KMS-11 (cell line): ENCODE results near the gene GTSE1.
A peak's percentile ranks its signal among the peaks of the same experiment; 100 is the strongest.

Experiments used
- H2AFZ ChIP-seq: fragments of 200-600 bp; sonication (generic); 2 replicates; pipeline ENCODE4 v1.6.1; 2016; ENCODE audit warnings: antibody characterized with exemption, mixed run types, low read depth
- H3K27ac ChIP-seq: fragments of 200-600 bp; sonication (generic); 2 replicates; pipeline ENCODE4 v1.6.1; 2016; ENCODE audit warnings: mild to moderate bottlenecking, mixed run types
- H3K27me3 ChIP-seq: fragments of 200-600 bp; sonication (generic); 2 replicates; pipeline ENCODE4 v1.6.1; 2017; ENCODE audit warnings: mild to moderate bottlenecking, low read depth, mixed run types, moderate library complexity; ENCODE audit not compliant: insufficient read depth
- H3K36me3 ChIP-seq: fragments of 200-600 bp; sonication (generic); 2 replicates; pipeline ENCODE4 v1.6.1; 2017; ENCODE audit warnings: mild to moderate bottlenecking, mixed run types; ENCODE audit not compliant: insufficient read depth
- H3K4me1 ChIP-seq: fragments of 200-600 bp; sonication (generic); 2 replicates; pipeline ENCODE4 v1.6.1; 2016; ENCODE audit warnings: mild to moderate bottlenecking, low read depth, mixed run types; ENCODE audit not compliant: poor library complexity, severe bottlenecking
- H3K4me2 ChIP-seq: fragments of 200-600 bp; sonication (generic); 2 replicates; pipeline ENCODE4 v1.7.0; 2016; ENCODE audit warnings: mild to moderate bottlenecking, mixed run types
- H3K4me3 ChIP-seq: fragments of 200-600 bp; sonication (generic); IDR thresholded peaks from 2 replicates; pipeline ENCODE4 v1.6.1; 2017; ENCODE audit warnings: low read depth, low read length, mixed read lengths; ENCODE audit not compliant: insufficient read depth
- H3K79me2 ChIP-seq: fragments of 200-600 bp; sonication (generic); 2 replicates; pipeline ENCODE4 v1.6.1; 2016; ENCODE audit warnings: low read depth, mixed run types; ENCODE audit not compliant: insufficient read depth
- H3K9ac ChIP-seq: fragments of 200-600 bp; sonication (generic); 2 replicates; pipeline ENCODE4 v1.6.1; 2016; ENCODE audit warnings: mild to moderate bottlenecking, mixed run types
- H4K20me1 ChIP-seq: fragments of 200-600 bp; sonication (generic); 2 replicates; pipeline ENCODE4 v1.6.1; 2016; ENCODE audit warnings: mild to moderate bottlenecking, mixed run types; ENCODE audit not compliant: insufficient read depth
- TF ChIP-seq, protein P1 (sequence below): fragments of 200-600 bp; sonication (generic); conservative IDR thresholded peaks from 2 replicates; pipeline ENCODE4 v1.6.1; 2017; ENCODE audit warnings: low read depth, mild to moderate bottlenecking, antibody characterized with exemption, low read length, moderate library complexity, mixed read lengths

The GTSE1 gene

GRCh38 chr22:46331496-46331895 lies 34.8 kb downstream of the GTSE1 start:
- Histone ChIP-seq H3K4me2 (no peak overlapping the region), H2AFZ (no peak overlapping the region), H3K27ac (no peak overlapping the region), H3K4me3 (no peak overlapping the region), H3K27me3 (no peaks in the 10 kb centered on the region), H3K79me2 (peaks cover 8% of the 10 kb centered on the region), H3K4me1 (peaks cover 19% of the 10 kb centered on the region), H4K20me1 (no peaks in the 10 kb centered on the region), H3K36me3 (no peaks in the 10 kb centered on the region; the same call in 1 of the 2 replicates), H3K9ac (no peak overlapping the region)
- TF ChIP-seq, protein P1, sequence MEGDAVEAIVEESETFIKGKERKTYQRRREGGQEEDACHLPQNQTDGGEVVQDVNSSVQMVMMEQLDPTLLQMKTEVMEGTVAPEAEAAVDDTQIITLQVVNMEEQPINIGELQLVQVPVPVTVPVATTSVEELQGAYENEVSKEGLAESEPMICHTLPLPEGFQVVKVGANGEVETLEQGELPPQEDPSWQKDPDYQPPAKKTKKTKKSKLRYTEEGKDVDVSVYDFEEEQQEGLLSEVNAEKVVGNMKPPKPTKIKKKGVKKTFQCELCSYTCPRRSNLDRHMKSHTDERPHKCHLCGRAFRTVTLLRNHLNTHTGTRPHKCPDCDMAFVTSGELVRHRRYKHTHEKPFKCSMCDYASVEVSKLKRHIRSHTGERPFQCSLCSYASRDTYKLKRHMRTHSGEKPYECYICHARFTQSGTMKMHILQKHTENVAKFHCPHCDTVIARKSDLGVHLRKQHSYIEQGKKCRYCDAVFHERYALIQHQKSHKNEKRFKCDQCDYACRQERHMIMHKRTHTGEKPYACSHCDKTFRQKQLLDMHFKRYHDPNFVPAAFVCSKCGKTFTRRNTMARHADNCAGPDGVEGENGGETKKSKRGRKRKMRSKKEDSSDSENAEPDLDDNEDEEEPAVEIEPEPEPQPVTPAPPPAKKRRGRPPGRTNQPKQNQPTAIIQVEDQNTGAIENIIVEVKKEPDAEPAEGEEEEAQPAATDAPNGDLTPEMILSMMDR, result no peak

- Histone ChIP-seq H3K27ac (peak within 1 kb of the TSS; percentile 40), H3K79me2 (peaks cover 26% of the 10 kb centered on the region), H3K36me3 (no peaks in the 10 kb centered on the region), H3K4me3 (no peak within 1 kb of the TSS), H3K4me1 (peaks cover 26% of the 10 kb centered on the region), H3K27me3 (no peaks in the 10 kb centered on the region), H4K20me1 (no peaks in the 10 kb centered on the region), H3K4me2 (peak within 1 kb of the TSS; percentile 93), H3K9ac (peak within 1 kb of the TSS; percentile 59; the same call in 1 of the 2 replicates), H2AFZ (peak within 1 kb of the TSS; percentile 78)
- TF ChIP-seq, protein P1, result no peak
Observed at GRCh38 chr22:46335201-46336118, 38.8 kb downstream of the GTSE1 start, which contains the start of gene TRMU. TSS of gene TRMU (plus strand) at chr22:46335714. CDS start at chr22:46335765, 51 bp downstream.

DNA sequence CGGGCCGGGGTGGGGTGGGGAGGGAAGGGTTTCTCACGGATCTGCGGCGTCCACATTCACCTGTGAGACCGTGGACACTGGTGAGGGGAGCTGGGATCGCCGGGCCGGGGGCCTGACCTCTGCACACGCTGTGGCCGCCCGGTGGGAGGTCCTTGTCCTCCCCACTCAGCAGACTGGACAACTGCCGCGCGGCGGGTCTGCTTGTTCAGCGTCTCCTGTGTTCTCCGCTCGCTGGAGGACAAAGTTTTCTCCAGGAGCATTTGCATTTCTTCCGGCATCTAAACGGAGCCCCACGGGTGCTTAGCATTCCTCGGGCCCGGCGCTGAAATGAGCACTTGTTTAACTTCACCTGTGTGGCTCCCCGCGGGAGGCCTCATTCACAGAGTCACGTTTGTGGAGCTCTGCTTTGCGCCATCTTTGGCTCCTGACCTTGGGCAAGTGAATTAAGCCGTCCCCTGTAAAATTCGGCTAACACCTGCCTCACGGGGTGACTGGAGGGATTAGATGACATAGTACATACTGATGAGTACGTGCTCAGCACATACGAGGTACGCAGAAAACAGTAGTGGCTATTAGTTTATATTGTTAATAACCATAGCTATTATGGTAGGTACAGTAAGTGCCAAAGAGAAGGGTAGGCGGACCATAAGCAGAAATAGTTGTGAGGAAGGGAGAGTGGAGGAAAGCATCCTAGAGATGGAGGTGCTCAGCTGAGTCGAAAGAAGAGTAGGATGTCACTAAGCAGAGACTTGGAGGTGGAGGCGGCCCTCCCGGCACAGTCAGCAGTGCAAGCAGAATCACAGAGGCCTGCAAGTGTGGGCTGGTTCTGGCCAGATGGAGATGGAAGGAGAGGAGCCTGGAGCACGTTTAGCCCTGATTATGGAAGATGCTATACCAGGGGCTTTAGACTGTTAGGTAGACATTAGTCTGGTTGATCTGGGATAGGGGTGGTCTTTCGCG lies 39.7 kb downstream of the GTSE1 start:
- TF ChIP-seq, protein P1, result no peak
- Histone ChIP-seq H4K20me1 (no peaks in the 10 kb centered on the region), H3K9ac (peak overlapping the region; percentile 59; the same call in 1 of the 2 replicates), H2AFZ (peak overlapping the region; percentile 78), H3K4me3 (no peak overlapping the region), H3K27ac (peak overlapping the region; percentile 40), H3K79me2 (peaks cover 26% of the 10 kb centered on the region), H3K27me3 (no peaks in the 10 kb centered on the region), H3K36me3 (no peaks in the 10 kb centered on the region), H3K4me2 (peak overlapping the region; percentile 93), H3K4me1 (peaks cover 26% of the 10 kb centered on the region)

DNA sequence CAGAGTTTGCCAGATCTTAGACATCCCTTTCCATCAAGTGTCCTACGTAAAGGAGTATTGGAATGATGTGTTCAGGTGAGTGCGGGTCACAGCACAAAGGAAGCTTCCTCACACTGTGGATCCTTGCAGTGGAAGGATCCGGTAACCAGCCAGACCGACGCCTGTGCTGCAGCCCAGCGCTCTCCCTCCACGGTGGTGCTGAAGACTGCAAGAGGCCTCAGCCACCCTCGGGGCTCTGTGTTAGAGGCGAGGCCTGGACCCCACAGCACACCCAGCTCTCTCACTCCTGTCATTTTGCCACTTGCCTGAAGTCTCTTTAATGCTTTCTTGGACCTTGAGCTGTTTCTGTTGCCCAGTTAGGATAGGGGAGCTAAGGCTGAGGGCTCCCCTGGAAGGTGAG lies 41.2 kb downstream of the GTSE1 start:
- H3K27me3 ChIP-seq, result no peaks in the 10 kb centered on the region
- TF ChIP-seq, protein P1, result no peak
- H3K4me1 ChIP-seq, result peaks cover 26% of the 10 kb centered on the region
- H3K36me3 ChIP-seq, result no peaks in the 10 kb centered on the region
- no peak overlapping the region for H3K4me3 ChIP-seq
- H2AFZ ChIP-seq, result no peak overlapping the region
- no peak overlapping the region for H3K27ac ChIP-seq
- H3K9ac ChIP-seq, result no peak overlapping the region
- no peaks in the 10 kb centered on the region for H4K20me1 ChIP-seq
- peaks cover 26% of the 10 kb centered on the region for H3K79me2 ChIP-seq
- no peak overlapping the region for H3K4me2 ChIP-seq
